Measurements from ENCODE around the gene NLN. TPM values are rescaled to one million over a fixed set of nuclear protein-coding genes. Genes with fewer than 3 reads are reported as not detected.
"Not testable (repeated sequence)": the region's sequence is repeated elsewhere in the genome, so short reads cannot be mapped to it uniquely, and the experiment has no call there.

NLN gene
- total and polyA plus RNA-seq, 2 of the 13 experiments (the other 11 are each of a cell fraction or from before 2014, with no cell fraction given): 11.9 to 36.7 TPM

- H2AFZ ChIP-seq (ENCODE audit: low read length); H3K27me3 ChIP-seq (ENCODE audit: control insufficient read depth in 1 of 2, insufficient read depth in 2 of 2, low read length in 2 of 2); FAIRE-seq; in situ Hi-C loops (cut with HindIII; ENCODE audit: extremely low pct_ligation_motif_present, low pct_unique_long_range_greater_than_20kb); ATAC-seq; CTCF ChIA-PET (ENCODE audit: low intra/inter-chr PET ratio, low total read pairs); H3K27ac ChIP-seq (ENCODE audit: extremely low read length, insufficient read depth, low read length); H3K9me3 ChIP-seq (ENCODE audit: low read length); DNase-seq (ENCODE audit: low spot score); H3K4me3 ChIP-seq (replicated peaks in 1 of 3; ENCODE audit: insufficient read depth in 1 of 3, low read depth in 2 of 3, low read length in 3 of 3); BruUV-seq (replicated peaks); intact Hi-C loops (cut with micrococcal nuclease; ENCODE audit: unreplicated experiment); H3K4me1 ChIP-seq (ENCODE audit: insufficient read depth, low read length); H3K36me3 ChIP-seq (replicated peaks in 1 of 2; ENCODE audit: control insufficient read depth in 1 of 2, insufficient read depth in 2 of 2, low read length in 2 of 2); H3K4me2 ChIP-seq (ENCODE audit: low read depth, low read length); H4K20me1 ChIP-seq (ENCODE audit: insufficient read depth, low read length); POLR2A ChIA-PET; H3K79me2 ChIP-seq (ENCODE audit: insufficient read depth, low read length); H3K9ac ChIP-seq (ENCODE audit: insufficient read depth, low read depth, low read length): not testable (repeated sequence)
- 99% methylated on average over 5 of the region's 5 CpGs for WGBS (ENCODE audit: low lambda C conversion rate)
Observed at GRCh38 chr5:65807494-65807893, 85.5 kb downstream of the NLN start.

DNA sequence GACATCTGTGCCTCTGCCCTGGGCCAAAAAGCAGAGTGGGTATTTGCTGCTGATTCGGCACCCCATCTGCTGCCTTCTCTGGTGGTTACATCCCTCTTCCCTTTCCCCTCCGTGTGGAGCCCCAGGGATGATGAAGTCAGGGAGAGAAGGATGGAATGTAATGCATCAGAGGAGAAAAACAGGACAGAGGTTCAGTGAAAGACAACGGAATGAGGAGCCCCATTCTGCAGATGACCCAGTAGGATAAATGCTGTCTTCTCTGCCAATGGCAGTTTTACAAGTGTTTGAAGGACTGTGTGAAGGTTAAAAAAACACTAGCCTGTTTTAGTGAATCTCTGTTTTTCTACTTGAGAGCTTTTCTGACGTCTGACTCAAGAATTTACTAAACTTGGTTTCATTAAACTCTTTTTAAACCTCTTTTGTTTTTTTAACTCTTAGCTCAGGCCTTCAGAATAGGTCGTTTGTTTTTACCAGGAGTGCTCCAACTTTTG is 86.3 kb downstream of the NLN start:
- Histone ChIP-seq H3K36me3 (replicated peaks in 1 of 2; ENCODE audit: control insufficient read depth in 1 of 2, insufficient read depth in 2 of 2, low read length in 2 of 2) (peaks cover 1 to 13% of the 10 kb centered on the region in 2 experiments; a peak in 4 of 5 replicates), H2AFZ (ENCODE audit: low read length) (no peak overlapping the region), H3K79me2 (ENCODE audit: insufficient read depth, low read length) (no peaks in the 10 kb centered on the region), H3K9ac (ENCODE audit: insufficient read depth, low read depth, low read length) (no peak overlapping the region), H3K4me3 (replicated peaks in 1 of 3; ENCODE audit: insufficient read depth in 1 of 3, low read depth in 2 of 3, low read length in 3 of 3) (no peak overlapping the region), H4K20me1 (ENCODE audit: insufficient read depth, low read length) (no peaks in the 10 kb centered on the region), H3K4me2 (ENCODE audit: low read depth, low read length) (no peak overlapping the region), H3K9me3 (ENCODE audit: low read length) (no peaks in the 10 kb centered on the region), H3K27ac (ENCODE audit: extremely low read length, insufficient read depth, low read length) (no peak overlapping the region), H3K27me3 (ENCODE audit: control insufficient read depth in 1 of 2, insufficient read depth in 2 of 2, low read length in 2 of 2) (no peaks in the 10 kb centered on the region), H3K4me1 (ENCODE audit: insufficient read depth, low read length) (no peaks in the 10 kb centered on the region)
- WGBS (ENCODE audit: low lambda C conversion rate): 92% methylated on average over 5 of the region's 5 CpGs
- intact Hi-C loops (cut with micrococcal nuclease; ENCODE audit: unreplicated experiment) (no loop called here), in situ Hi-C loops (cut with HindIII; ENCODE audit: extremely low pct_ligation_motif_present, low pct_unique_long_range_greater_than_20kb) (no loop called here)
- ATAC-seq (no peak), DNase-seq (ENCODE audit: low spot score) (no peak), FAIRE-seq (no peak)
- TF ChIP-seq SUZ12 (IDR thresholded peaks at IDR 0.05; ENCODE audit: low read depth, low read length): no peak
- no TSS peak for BruUV-seq (replicated peaks)
- ChIA-PET CTCF (ENCODE audit: low intra/inter-chr PET ratio, low total read pairs) (no interaction called here), POLR2A (no interaction called here)

DNA sequence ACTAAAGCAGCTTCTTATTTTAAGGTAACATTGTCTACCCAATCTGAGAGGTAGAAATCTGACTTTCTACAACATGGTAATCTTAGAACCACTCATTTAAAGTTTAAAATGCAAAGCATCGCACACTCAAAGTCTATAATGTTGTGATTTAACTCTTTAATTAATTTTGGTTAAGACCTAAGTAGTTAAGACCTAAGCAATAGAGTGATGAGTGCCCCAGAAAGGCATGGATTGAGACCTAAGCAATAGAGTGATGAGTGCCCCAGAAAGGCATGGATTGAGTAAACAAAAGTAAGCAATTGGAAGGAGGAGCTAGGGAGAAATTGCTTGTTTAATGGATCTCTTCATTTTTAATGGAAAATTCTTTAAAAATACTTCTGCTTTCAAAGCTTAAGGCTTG is 86.8 kb downstream of the NLN start:
- H3K4me2 ChIP-seq (ENCODE audit: low read depth, low read length): no peak overlapping the region
- in situ Hi-C loops (cut with HindIII; ENCODE audit: extremely low pct_ligation_motif_present, low pct_unique_long_range_greater_than_20kb) (no loop called here), intact Hi-C loops (cut with micrococcal nuclease; ENCODE audit: unreplicated experiment) (no loop called here)
- H3K4me3 ChIP-seq (replicated peaks in 1 of 3; ENCODE audit: insufficient read depth in 1 of 3, low read depth in 2 of 3, low read length in 3 of 3): no peak overlapping the region
- CTCF ChIA-PET (ENCODE audit: low intra/inter-chr PET ratio, low total read pairs): no interaction called here
- POLR2A ChIA-PET: no interaction called here
- H3K36me3 ChIP-seq (replicated peaks in 1 of 2; ENCODE audit: control insufficient read depth in 1 of 2, insufficient read depth in 2 of 2, low read length in 2 of 2): peaks cover 2 to 16% of the 10 kb centered on the region in 2 experiments; a peak in 4 of 5 replicates
- no peak overlapping the region for H3K27ac ChIP-seq (ENCODE audit: extremely low read length, insufficient read depth, low read length)
- 95% methylated on average over 1 of the region's 1 CpG for WGBS (ENCODE audit: low lambda C conversion rate)
- TF ChIP-seq GTF2F1 (IDR thresholded peaks at IDR 0.05; ENCODE audit: low read length) (no peak), NCOA2 (CRISPR knock-in tag; IDR thresholded peaks at IDR 0.05) (no peak)
- no peaks in the 10 kb centered on the region for H3K9me3 ChIP-seq (ENCODE audit: low read length)
- no peaks in the 10 kb centered on the region for H3K79me2 ChIP-seq (ENCODE audit: insufficient read depth, low read length)
- no TSS peak for BruUV-seq (replicated peaks)
- H2AFZ ChIP-seq (ENCODE audit: low read length): no peak overlapping the region
- DNase-seq (ENCODE audit: low spot score) (no peak), FAIRE-seq (no peak), ATAC-seq (no peak)
- no peaks in the 10 kb centered on the region for H4K20me1 ChIP-seq (ENCODE audit: insufficient read depth, low read length)
- H3K9ac ChIP-seq (ENCODE audit: insufficient read depth, low read depth, low read length): no peak overlapping the region
- no peaks in the 10 kb centered on the region for H3K4me1 ChIP-seq (ENCODE audit: insufficient read depth, low read length)
- H3K27me3 ChIP-seq (ENCODE audit: control insufficient read depth in 1 of 2, insufficient read depth in 2 of 2, low read length in 2 of 2): no peaks in the 10 kb centered on the region

Measured in HepG2 (cell line).